HG03280 (cell line): Measurements from ENCODE around the gene SPATA33.
A peak's percentile ranks its signal among the peaks of the same experiment; 100 is the strongest.
"Not testable (repeated sequence)": the region's sequence is repeated elsewhere in the genome, so short reads cannot be mapped to it uniquely, and the experiment has no call there.

Experiments used
- ATAC-seq: cut with Tn5 transposase; IDR thresholded peaks from one replicate; pipeline ENCODE4 v1.9.1; 2021; ENCODE audit warnings: mild to moderate bottlenecking, moderate library complexity; ENCODE audit not compliant: unreplicated experiment

The SPATA33 gene

DNA sequence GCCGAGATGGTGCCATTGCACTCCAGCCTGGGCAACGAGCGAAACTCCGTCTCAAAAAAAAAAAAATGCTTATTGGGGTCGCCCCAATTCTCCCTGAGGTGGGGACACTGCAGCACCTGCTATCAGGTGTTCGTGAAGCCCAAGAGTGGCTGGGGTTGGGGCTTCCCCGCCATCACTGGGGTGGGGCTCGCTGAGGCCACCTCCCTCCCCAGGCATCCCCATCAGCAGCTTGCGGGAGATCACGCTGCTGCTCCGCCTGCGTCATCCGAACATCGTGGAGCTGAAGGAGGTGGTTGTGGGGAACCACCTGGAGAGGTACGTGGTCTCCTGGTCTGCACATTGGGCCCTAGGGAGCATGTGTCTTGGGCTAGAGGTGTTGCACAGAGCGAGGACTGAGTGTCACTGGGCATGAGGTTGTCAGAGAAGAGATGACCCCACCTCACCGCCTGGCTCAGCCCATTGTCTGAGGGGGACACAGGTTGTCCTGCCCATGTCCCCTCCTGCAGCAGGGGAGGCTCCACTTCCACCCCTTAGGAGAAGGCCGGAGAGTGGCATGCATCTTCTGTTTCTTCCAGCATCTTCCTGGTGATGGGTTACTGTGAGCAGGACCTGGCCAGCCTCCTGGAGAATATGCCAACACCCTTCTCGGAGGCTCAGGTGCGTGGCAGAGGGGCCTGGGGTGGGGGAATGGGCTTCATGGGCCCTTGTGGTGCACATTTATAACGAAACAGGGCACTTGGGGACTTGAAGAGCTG is 33.8 kb downstream of the SPATA33 start:
- no peak for ATAC-seq

DNA sequence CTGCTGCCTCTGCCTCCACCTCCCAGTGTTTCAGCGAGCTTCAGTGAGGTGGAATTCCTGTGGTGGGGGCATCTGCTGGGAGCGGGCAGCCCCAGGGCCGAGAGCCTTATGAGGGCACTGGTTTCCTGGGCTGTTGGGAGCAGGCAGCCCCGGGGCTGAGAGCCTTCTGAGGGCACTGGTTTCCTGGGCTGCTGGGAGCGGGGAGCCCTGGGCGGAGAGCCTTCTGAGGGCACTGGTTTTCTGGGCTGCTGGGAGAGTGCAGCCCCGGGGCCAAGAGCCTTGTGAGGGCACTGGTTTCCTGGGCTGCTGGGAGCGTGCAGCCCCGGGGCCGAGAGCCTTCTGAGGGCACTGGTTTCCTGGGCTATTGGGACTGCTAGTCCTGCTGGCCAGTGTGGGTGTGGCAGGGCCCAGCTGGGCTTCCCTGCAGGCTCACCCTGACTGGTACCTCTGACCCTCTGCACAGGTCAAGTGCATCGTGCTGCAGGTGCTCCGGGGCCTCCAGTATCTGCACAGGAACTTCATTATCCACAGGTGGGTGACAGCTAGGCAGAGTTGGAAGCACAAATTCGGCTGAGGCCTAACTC is 34.4 kb downstream of the SPATA33 start:
- no peak for ATAC-seq

DNA sequence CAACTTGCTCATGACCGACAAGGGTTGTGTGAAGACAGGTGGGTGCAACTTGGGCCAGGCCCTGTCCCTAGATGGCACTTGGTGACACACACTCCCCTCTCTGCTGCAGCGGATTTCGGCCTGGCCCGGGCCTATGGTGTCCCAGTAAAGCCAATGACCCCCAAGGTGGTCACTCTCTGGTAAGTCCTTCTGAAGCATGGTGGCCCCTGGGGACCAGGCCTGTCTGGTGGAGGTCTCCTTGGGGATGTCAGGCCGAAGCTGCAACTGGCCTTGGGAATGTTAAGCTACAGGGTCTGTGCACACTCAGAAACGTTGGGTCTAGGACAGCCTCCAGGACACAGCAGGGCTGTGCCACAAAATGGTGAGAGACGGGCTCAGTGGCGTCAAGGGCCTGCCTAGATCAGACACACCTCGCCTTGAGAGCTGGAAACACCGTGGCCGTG is 35.7 kb downstream of the SPATA33 start:
- no peak for ATAC-seq

DNA sequence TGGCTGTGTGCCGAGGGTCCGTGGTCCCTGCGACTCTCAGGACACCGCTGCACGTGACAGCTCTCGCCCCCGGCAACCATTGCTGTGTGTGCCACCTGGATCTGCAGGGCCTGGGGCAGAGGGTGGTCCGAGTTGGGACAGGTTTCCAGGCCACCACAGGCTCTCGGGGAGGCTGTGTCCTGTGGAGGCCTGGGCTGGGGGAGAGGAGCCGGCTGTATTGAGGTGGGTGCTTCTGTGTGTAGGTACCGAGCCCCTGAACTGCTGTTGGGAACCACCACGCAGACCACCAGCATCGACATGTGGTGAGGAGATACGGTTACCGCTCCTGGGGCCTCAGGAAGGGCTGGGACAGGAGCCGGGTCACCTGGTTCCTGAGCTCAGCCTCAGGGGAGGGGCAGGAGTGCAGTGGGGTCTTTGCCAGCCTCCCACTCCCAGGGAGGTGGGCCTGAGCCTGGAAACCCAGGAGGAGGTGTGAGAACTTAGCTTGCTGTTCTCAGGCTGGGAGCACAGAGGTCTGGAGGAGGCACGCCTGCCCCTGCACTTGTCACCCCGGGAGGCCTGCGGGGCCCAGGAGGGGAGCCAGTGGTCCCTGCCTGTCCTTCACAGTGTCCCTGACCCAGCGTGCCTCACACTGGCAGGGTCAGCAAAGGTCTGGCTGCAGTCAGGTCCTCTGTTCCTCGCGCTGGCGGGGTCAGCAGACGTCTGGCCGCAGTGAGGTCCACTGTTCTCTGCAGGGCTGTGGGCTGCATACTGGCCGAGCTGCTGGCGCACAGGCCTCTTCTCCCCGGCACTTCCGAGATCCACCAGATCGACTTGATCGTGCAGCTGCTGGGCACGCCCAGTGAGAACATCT is 36.5 kb downstream of the SPATA33 start:
- no peak for ATAC-seq

DNA sequence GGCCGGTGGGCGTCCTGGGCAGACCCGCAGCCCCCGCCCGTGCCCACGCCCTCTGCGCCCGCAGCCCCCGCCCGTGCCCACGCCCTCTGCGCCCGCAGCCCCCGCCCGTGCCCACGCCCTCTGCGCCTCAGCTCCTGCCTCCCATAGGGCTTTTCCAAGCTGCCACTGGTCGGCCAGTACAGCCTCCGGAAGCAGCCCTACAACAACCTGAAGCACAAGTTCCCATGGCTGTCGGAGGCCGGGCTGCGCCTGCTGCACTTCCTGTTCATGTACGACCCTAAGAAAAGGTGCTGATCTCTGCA is 37.1 kb downstream of the SPATA33 start:
- not testable (repeated sequence) for ATAC-seq

DNA sequence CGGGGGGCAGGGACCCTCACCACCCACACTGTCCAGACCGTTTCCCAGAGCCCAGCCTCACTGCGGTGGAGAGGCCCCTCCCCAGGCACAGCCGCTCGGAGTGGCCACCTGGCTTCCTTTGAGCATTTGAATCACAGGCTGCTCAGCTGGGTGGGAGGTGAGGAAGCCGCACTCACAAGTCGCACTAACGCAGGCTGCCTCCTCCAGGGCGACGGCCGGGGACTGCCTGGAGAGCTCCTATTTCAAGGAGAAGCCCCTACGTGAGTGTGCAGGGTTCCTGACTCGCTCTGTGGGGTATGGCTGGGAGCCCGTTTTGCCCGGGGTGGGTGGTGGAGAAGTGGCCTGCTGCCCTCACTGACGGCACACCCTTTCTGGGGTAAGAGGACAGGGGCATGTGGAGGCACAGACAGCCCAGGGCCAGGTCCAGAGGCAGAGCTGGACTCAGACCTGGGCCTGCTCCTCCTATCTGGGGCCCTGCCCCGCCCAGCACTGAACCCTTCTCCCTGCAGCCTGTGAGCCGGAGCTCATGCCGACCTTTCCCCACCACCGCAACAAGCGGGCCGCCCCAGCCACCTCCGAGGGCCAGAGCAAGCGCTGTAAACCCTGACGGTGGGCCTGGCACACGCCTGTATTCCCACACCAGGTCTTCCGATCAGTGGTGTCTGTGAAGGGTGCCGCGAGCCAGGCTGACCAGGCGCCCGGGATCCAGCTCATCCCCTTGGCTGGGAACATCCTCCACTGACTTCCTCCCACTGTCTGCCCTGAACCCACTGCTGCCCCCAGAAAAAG is 37.6 kb downstream of the SPATA33 start:
- no peak for ATAC-seq

DNA sequence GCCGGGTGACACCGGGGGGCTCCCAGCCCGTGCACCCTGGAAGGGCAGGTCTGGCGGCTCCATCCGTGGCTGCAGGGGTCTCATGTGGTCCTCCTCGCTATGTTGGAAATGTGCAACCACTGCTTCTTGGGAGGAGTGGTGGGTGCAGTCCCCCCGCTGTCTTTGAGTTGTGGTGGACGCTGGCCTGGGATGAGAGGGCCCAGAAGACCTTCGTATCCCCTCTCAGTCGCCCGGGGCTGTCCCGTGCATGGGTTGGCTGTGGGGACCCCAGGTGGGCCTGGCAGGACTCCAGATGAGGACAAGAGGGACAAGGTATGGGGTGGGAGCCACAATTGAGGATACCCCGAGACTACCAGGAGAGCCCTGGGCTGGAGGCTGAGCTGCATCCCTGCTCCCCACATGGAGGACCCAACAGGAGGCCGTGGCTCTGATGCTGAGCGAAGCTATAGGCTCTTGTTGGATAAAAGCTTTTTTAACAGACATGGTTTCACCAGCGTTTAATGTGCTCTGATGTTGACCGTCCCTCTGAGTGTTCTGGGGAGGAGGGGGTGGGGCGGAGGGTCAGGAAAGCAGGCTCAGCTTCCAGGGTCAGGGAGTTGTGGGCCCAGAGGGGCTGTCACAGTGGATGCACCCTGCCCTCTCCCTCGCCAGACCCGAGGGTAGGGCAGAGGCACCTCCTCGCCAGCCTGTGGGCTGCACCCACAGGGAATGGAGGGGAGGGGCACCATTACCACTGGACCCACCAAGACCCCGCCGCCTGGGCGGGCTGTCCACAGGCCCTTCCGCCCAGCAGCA is 38.4 kb downstream of the SPATA33 start:
- ATAC-seq, result no peak

DNA sequence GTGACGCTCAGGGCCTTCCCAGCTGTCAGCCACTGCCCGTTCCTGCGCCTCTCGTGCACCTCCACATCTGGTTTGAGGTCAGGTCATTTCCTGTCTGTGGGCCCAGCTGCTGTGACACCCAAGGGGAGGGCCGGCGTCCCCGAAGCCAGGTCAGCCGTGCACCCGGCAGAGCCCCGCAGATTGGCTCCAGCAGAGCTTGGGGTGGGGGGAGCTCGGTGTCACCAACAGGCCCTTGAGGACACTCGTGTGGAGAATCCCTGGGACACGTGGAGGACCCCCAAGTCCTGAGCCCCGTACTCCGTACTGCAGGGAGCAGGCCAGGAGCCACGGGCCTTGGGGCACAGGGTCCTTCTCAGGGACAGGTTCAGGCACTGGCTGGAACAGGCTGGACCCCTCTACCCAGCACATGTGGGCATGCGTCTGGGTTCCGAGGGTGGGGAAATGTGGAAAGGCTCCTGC is 39.1 kb downstream of the SPATA33 start:
- no peak for ATAC-seq

DNA sequence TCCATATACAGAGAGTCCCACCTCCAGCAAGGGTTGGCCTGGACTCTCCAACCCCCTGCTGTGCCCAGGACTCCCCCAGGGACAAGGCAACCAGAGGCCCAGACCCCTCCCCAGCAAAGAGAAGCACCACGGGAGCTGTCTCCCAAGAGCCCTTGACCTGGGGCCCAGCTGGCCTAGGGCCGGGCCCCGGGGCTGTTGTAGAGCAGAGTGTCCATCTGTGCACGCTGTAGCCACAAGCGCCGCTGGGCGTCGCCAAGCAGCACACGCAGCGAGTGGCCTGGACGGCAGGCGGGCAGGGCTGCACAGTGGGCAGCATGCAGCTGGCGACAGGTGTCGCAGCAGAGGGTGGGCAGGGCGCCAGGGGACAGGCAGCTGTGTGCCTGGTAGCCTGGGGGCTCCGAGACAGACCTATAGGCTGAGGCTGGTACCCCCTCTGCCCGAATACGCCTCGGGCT is 39.6 kb downstream of the SPATA33 start:
- no peak for ATAC-seq

DNA sequence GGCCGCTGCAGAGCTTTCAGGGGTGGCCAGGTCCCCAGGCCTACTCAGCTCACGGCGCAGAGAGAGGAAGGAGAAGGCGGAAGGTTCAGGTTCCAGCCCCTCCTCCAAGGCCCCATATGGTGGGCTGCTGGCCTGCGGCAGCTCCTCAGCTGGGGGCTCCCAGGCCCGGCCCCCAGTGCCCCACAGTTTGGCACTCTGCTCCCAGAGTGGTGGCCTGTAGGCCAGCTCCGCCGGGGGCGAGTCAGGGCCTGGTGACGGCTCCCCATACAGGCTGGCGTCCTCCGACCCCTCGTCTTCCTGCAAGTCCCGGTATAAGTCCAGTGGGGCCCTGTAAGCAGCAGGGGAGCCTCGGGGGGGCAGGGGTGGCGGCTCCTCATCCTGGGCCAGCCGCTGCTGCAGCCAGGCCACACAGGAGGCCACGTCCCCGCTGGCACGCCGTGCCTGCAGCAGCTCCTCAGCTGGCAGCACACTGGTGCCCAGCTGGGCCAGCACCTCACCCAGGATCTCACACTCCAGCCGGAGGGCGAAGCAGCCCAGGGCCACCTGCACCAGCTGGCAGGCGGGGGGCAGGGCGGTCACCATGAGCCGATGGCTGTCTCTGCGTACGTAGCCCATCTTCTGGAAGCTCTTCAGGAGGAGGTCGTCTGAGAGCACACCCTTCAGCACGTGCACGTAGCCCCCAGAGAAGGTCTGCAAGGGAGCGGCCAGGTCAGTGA is 40.1 kb downstream of the SPATA33 start:
- ATAC-seq, result no peak

DNA sequence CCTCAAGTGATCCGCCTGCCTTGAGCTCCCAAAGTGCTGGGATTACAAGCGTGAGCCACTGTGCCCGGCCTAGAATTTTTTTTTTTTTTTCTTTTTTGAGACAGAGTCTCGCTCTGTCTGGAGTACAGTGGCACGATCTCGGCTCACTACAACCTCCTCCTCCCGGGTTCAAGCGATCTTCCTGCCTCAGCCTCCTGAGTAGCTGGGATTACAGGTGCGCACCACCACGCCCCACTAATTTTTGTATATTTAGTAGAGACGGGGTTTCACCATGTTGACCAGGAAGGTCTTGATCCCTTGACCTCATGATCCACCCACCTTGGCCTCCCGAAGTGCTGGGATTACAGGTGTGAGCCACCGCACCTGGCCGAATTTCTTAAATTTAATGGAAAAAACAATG is 41.1 kb downstream of the SPATA33 start:
- ATAC-seq, result not testable (repeated sequence)

DNA sequence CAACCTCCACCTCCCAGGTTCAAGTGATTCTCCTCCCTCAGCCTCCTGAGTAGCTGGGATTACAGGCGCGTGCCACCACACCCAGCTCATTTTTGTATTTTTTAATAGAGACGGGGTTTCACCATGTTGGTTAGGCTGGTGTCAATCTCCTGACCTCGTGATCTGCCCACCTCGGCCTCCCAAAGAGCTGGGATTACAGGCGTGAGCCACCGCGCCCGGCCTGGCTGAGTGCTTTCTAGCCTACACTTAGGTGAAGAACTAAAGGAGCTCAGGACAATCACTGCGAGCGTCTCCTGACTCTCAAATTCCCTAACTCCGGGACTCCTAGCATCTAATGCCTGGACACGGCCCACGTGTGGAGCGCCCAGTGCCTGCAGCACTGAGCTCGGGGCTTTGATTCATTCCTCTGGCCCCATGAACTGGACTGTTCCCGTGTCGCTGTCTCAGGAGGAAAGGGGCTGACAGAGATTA is 42.0 kb downstream of the SPATA33 start:
- ATAC-seq, result not testable (repeated sequence)

DNA sequence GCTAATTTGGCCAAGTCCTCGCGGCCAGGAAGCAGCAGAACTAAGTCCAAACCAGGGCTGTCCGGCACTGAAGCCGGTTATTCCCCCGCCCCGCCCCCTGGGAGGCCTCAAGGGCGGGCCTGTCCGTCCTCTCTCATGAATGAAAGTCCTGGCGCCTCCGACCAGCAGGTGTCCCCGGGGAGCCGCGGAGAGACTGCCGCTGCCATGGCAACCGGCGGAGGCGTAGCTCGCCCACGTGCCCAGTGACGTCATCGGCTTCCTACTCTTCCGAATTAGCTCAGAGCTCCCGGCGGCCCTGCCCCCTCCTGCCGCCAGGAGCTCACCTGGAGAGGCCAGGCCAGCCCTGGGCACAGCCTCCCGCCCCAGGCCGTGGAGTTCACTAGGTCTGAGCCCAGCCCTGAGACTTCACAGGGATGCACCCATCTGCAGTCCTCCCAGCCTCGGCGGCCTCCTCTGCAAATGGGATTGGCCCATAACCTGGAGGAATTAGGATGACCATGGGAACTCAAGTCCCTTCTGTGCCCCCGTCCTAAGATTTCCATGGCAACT is 42.5 kb downstream of the SPATA33 start:
- ATAC-seq, result peak; percentile 40

DNA sequence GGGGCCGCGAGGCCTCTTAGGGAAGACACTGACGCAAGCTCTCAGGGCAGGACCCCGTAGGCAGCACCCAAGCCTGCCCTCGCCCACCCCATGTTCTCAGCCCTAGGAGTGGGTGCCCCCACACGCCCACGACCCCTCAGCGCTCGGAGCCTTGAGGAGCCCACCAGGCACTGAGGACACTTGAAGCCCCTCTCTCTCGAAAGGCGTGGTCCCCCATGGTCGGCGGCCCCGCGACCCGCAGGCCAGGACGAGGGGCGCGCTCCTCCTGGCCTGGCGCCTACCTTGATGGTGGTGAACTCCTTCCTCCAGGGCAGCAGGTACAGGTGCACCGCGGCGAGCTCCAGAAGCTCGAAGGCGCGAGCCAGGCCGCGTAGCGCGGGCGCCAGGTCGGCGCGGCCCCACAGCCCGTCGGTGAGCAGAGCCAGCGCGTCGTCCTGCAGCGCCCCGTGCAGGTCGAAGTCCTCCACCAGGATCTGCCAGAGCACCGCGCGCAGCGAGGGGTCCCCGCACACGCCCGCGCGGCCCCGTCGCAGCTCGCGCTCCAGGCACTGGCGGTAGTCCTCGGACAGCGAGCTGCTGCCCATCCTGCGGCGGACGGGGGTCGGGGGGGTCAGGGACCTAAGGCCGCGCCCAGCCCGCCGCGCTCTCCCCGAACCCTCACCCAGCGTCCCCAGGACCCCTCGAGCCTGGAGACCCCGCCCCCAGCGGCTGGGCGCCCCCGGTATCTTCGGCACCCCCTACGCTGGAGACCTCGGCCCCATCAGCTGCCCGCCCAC is 43.2 kb downstream of the SPATA33 start:
- no peak for ATAC-seq

DNA sequence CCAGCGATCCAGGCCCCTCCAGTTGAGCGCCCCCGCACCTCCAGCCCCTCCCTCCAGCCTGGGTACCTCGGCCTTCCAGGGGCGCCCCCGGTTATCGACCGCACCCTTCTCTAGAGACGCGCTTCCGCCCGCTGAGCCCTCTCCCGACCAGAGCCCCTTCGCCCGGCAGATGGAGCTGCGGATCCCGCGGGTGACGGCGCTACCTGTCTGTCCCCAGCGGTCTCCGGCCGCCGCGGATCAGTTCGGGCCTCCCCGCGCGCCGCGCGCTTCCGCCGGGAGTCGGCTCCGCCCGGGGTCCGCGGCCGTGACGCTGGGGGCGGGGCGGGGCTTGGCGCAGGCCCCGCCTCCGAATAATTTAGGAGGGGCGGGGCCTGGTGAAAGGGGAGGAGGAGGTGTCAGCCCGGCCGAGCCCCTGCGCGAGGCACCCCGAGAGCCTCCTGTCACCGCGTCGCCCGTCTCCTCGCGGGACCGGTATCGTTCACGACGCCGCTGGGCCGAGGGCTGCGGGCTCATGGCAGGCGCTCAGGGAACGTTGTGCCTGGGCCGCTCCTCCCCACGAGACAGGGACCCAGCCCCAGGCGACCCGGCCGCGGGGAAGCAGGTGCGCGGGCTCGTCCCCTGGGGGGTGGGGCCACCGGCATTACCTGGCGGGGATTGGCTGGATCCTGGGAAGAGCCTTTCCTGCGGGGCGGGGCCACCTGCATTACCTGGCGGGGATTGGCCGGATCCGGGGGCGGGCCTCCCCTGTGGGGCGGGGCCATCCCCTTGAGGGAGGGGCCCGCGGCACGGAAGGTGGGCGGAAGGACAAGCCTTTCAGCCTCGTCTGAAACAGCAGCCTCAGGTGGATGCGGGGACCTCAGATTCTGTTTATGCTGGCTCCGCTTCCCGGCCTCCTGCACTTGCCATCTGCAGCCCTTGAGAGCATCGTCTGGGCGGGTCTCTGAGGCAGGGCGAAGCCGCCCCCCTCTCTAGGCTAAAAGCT is 44.1 kb downstream of the SPATA33 start, which contains the start of gene SPATA2L:
Gene SPATA2L, minus strand, starts transcription at position 281 of the 982 bp plus-strand sequence. CDS start 473 bp downstream, outside the sequence.
- peak; percentile 67 for ATAC-seq

DNA sequence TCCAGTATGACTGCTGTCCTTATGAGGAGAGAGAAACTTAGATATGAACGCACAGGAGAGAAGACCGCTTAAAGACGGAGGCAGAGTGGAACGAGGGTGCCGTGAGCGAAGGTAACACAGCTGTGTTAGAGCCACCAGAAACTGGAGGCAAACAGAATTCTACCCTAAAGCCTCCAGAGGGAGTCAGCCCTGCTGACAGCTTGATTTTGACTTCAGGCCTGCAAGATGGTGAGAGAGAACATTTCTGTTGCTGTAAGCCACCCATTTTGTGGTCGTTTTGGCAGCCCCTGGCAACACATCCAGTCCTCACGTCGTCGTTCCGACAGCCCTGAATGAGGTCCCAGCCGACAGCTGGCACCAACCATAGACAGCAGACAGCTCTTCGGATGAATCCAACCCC is 46.6 kb downstream of the SPATA33 start:
- no peak for ATAC-seq

DNA sequence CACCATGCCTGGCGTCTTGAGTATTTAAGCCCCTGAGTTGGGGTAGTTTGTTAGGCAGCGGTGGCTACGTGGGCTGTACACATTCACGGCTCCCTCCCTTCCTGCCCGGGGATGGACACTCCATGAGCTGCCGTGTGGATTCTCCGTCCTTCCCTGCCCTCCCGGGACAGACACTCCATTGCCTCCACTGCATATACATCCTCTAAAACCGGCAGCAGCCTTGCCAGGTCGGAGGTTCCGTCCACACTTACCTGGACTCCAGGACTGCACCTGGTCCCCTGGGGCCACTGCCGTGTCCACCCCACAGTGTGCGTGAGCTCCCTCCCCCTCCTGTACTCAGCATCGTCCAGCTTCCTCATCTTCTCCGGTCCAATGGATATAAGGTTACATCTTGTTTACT is 47.4 kb downstream of the SPATA33 start:
- no peak for ATAC-seq
